SH-SY5Y (cell line): Measurements from ENCODE around the gene SREBF2.

Experiments used
- GATA2 ChIP-seq: IDR thresholded peaks from 2 replicates; pipeline ENCODE4 v1.6.1; 2011; ENCODE audit warnings: mild to moderate bottlenecking, low read depth, low read length
- GATA3 ChIP-seq: IDR thresholded peaks from 2 replicates; pipeline ENCODE4 v1.6.1; 2011; ENCODE audit warnings: low read depth, mild to moderate bottlenecking, low read length, moderate library complexity

SREBF2 gene

GRCh38 chr22:41832553-41833368 lies at the start of gene SREBF2:
Gene SREBF2 (plus strand): TSS chr22:41833105. CDS start chr22:41833271, 166 bp downstream.
- no peak for TF ChIP-seq GATA2

- TF ChIP-seq GATA2: no peak
- no peak for TF ChIP-seq GATA3
Observed at GRCh38 chr22:41787331-41787730, 45.6 kb upstream of the SREBF2 start.

GRCh38 chr22:41793871-41794270 lies 39.0 kb upstream of the SREBF2 start:
- no peak for TF ChIP-seq GATA3
- no peak for TF ChIP-seq GATA2

- no peak for TF ChIP-seq GATA2
- TF ChIP-seq GATA3: no peak
Observed at GRCh38 chr22:41798736-41799135, 34.2 kb upstream of the SREBF2 start.

GRCh38 chr22:41799486-41800347 lies 33.2 kb upstream of the SREBF2 start:
- TF ChIP-seq GATA3: no peak
- TF ChIP-seq GATA2: no peak

- TF ChIP-seq GATA3: no peak
- TF ChIP-seq GATA2: no peak
Observed at GRCh38 chr22:41800348-41801146, 32.4 kb upstream of the SREBF2 start, which contains the start of gene CCDC134. Gene CCDC134 (plus strand): TSS chr22:41800679. CDS start chr22:41808891, 8,212 bp downstream.

GRCh38 chr22:41801147-41801819 lies 31.6 kb upstream of the SREBF2 start:
- TF ChIP-seq GATA2: no peak
- TF ChIP-seq GATA3: no peak

GRCh38 chr22:41801886-41802285 lies 31.0 kb upstream of the SREBF2 start:
- TF ChIP-seq GATA2 (no peak), GATA3 (no peak)

- TF ChIP-seq GATA2: no peak
- TF ChIP-seq GATA3: no peak
Observed at GRCh38 chr22:41805639-41806038, 27.3 kb upstream of the SREBF2 start.

- TF ChIP-seq GATA2: no peak
- TF ChIP-seq GATA3: no peak
Observed at GRCh38 chr22:41808400-41808799, 24.5 kb upstream of the SREBF2 start.

GRCh38 chr22:41810022-41810421 lies 22.9 kb upstream of the SREBF2 start:
- TF ChIP-seq GATA2: no peak
- TF ChIP-seq GATA3: no peak

- TF ChIP-seq GATA2 (no peak), GATA3 (no peak)
Observed at GRCh38 chr22:41812805-41813545, 19.9 kb upstream of the SREBF2 start.
